Stomach (tissue), 9 donors: Measurements from ENCODE around the gene TENM4. TPM values are rescaled to one million over a fixed set of nuclear protein-coding genes. Genes with fewer than 3 reads are reported as not detected.
A peak's percentile ranks its signal among the peaks of the same experiment; 100 is the strongest.

ENCODE experiments used
- DNase-seq, 2 donors: peaks; one replicate each; pipeline versions ENCODE4 v3.0.0 to v3.0.0-alpha.2; 2013 to 2019
- H3K27ac ChIP-seq, 5 donors: fragments of 200-600 bp in 4 of 5; sonication (generic) in 4 of 5; one replicate each; pipeline ENCODE4 v1.5.1; 2013 to 2019; ENCODE audit warnings: mild to moderate bottlenecking in 1 of 5, moderate library complexity in 1 of 5
- H3K27me3 ChIP-seq, 3 donors: fragments of 200-600 bp; sonication (generic); one replicate each; pipeline ENCODE4 v1.5.1; 2017 to 2019; ENCODE audit warnings: mixed run types in 1 of 3
- H3K36me3 ChIP-seq, 4 donors: fragments of 200-600 bp; sonication (generic); 1 replicate in 3 of 4; 2 replicates in 1 of 4; pipeline ENCODE4 v1.5.1; 2016 to 2019
- H3K4me1 ChIP-seq, 4 donors: fragments of 200-600 bp; sonication (generic); one replicate each; pipeline ENCODE4 v1.5.1; 2016 to 2019
- H3K4me3 ChIP-seq, 4 donors: fragments of 200-600 bp; sonication (generic) in 3 of 4; one replicate each; pipeline ENCODE4 v1.5.1; 2016 to 2019; ENCODE audit warnings: mild to moderate bottlenecking in 1 of 4
- H3K9me3 ChIP-seq, 4 donors: fragments of 200-600 bp; sonication (generic); one replicate each; pipeline ENCODE4 v1.5.1; 2016 to 2019
- CTCF ChIP-seq, 7 experiments: fragments of 450-650 bp in 4 of 7; fragments of 200-600 bp in 3 of 7; sonication (generic) in 3 of 7; IDR thresholded peaks; one replicate each; pipeline ENCODE4 v1.5.1; 2016 to 2019; ENCODE audit warnings: antibody characterized with exemption in 7 of 7, control low read depth in 2 of 7, mild to moderate bottlenecking in 1 of 7
- EP300 ChIP-seq: sonication (generic); formaldehyde crosslinking; IDR thresholded peaks from one replicate; pipeline ENCODE4 v1.6.1; 2017; ENCODE audit warnings: antibody characterized with exemption
- POLR2A ChIP-seq, 4 donors: fragments of 450-650 bp; IDR thresholded peaks; one replicate each; pipeline ENCODE4 v1.6.1; 2016; ENCODE audit warnings: antibody characterized with exemption in 4 of 4, control low read depth in 2 of 4, mild to moderate bottlenecking in 1 of 4, moderate library complexity in 1 of 4
- POLR2AphosphoS5 ChIP-seq, 3 donors: sonication (generic); formaldehyde crosslinking; IDR thresholded peaks; one replicate each; pipeline ENCODE4 v1.6.1; 2016; ENCODE audit warnings: antibody characterized with exemption in 3 of 3
- WGBS, 5 donors: extraction: QIAGEN DNeasy Blood & Tissue Kit in 3 of 5; methylation state at CpG; one replicate each; pipeline versions ENCODE4 v1.1.5 to v1.1.7; 2013 to 2018; 5-methylcytosine and 5-hydroxymethylcytosine counted together
- intact Hi-C: fragments of 100-400 bp; cut with DNase I; formaldehyde crosslinking; loops from one replicate; pipeline ENCODE4 v1.15.1; 2023; ENCODE audit warnings: low total_unique reads
- polyA plus RNA-seq, 3 donors: library from polyadenylated mRNA; stranded (reverse); fragments of 200-250 nt; gene quantifications; one replicate each; pipeline ENCODE4 v1.2.3, GENCODE V29; 2013
- total RNA-seq, 5 donors: library from RNA; depleted of rRNA; stranded (reverse); fragments of >200 nt; gene quantifications; one replicate each; pipeline versions ENCODE4 v1.1.0 to v1.2.3, GENCODE V29; 2014 to 2016
- donor health status: healthy with polysubstance abuse.
- donor health status: Bipolar disorder and iron deficiency.
- donor health status: healthy.

TENM4 gene
- total and polyA plus RNA-seq, 8 donors: 0.06 to 13.2 (median 0.87) TPM; not detected in 1

- 57 to 77% (median 76%) methylated on average over 4 of the region's 4 CpGs for WGBS, 5 donors
- H3K9me3 ChIP-seq: no peaks in the 10 kb centered on the region
- no peak overlapping the region for H3K27ac ChIP-seq
- H3K27me3 ChIP-seq: no peaks in the 10 kb centered on the region
- intact Hi-C loops: no loop called here
- peak in 1 of 2 donors; percentile 37 for DNase-seq
- H3K4me1 ChIP-seq: no peaks in the 10 kb centered on the region
- no peak overlapping the region for H3K4me3 ChIP-seq
- H3K36me3 ChIP-seq: no peaks in the 10 kb centered on the region
- TF ChIP-seq POLR2A (IDR thresholded peaks at IDR 0.05): no peak
- no peak for TF ChIP-seq POLR2AphosphoS5 (IDR thresholded peaks at IDR 0.05)
- TF ChIP-seq CTCF (IDR thresholded peaks at IDR 0.05): no peak
- no peak for TF ChIP-seq EP300
Observed at GRCh38 chr11:79262221-79262620, 178.6 kb downstream of the TENM4 start.

GRCh38 chr11:79261684-79262083 is 179.1 kb downstream of the TENM4 start:
- H3K36me3 ChIP-seq: no peaks in the 10 kb centered on the region

GRCh38 chr11:79259800-79260199 is 181.0 kb downstream of the TENM4 start:
- no peak for DNase-seq
- intact Hi-C loops: no loop called here

More at GRCh38 chr11:79261684-79262083, 179.1 kb downstream of the TENM4 start:
- intact Hi-C loops: no loop called here
- Histone ChIP-seq H3K9me3 (no peaks in the 10 kb centered on the region), H3K27ac (no peak overlapping the region), H3K27me3 (no peaks in the 10 kb centered on the region), H3K4me3 (no peak overlapping the region), H3K4me1 (no peaks in the 10 kb centered on the region)
- TF ChIP-seq CTCF (IDR thresholded peaks at IDR 0.05) (no peak), EP300 (no peak), POLR2A (IDR thresholded peaks at IDR 0.05) (no peak), POLR2AphosphoS5 (IDR thresholded peaks at IDR 0.05) (no peak)
- 91 to 98% (median 94%) methylated on average over 3 of the region's 3 CpGs for WGBS, 5 donors
- DNase-seq: no peak

GRCh38 chr11:79258576-79258975 is 182.3 kb downstream of the TENM4 start:
- Histone ChIP-seq H3K36me3 (no peaks in the 10 kb centered on the region), H3K27ac (no peak overlapping the region), H3K27me3 (no peaks in the 10 kb centered on the region), H3K4me1 (no peaks in the 10 kb centered on the region), H3K9me3 (no peaks in the 10 kb centered on the region), H3K4me3 (no peak overlapping the region)
- TF ChIP-seq EP300 (no peak), POLR2AphosphoS5 (IDR thresholded peaks at IDR 0.05) (no peak), CTCF (IDR thresholded peaks at IDR 0.05) (no peak), POLR2A (IDR thresholded peaks at IDR 0.05) (no peak)
- 82 to 91% (median 85%) methylated on average over 4 of the region's 4 CpGs for WGBS, 5 donors
- intact Hi-C loops: no loop called here
- no peak for DNase-seq

More at GRCh38 chr11:79259800-79260199, 181.0 kb downstream of the TENM4 start:
- no peaks in the 10 kb centered on the region for H3K4me1 ChIP-seq
- H3K36me3 ChIP-seq: no peaks in the 10 kb centered on the region
- WGBS, 5 donors: 94 to 97% (median 95%) methylated on average over 4 of the region's 4 CpGs
- no peaks in the 10 kb centered on the region for H3K27me3 ChIP-seq
- H3K9me3 ChIP-seq: no peaks in the 10 kb centered on the region
- H3K4me3 ChIP-seq: no peak overlapping the region
- no peak overlapping the region for H3K27ac ChIP-seq
- TF ChIP-seq CTCF (IDR thresholded peaks at IDR 0.05): no peak
- no peak for TF ChIP-seq EP300
- no peak for TF ChIP-seq POLR2A (IDR thresholded peaks at IDR 0.05)
- TF ChIP-seq POLR2AphosphoS5 (IDR thresholded peaks at IDR 0.05): no peak
